Hepatocyte (in vitro differentiated cells): ENCODE results near the gene PIK3C2B. TPM values are rescaled to one million over a fixed set of nuclear protein-coding genes. Genes with fewer than 3 reads are reported as not detected.
A peak's percentile ranks its signal among the peaks of the same experiment; 100 is the strongest.

Source experiments
- DNase-seq: peaks from one replicate; pipeline ENCODE4 v3.0.0-alpha.2; 2016; ENCODE audit warnings: low spot score
- H2AFZ ChIP-seq: fragments of 200-600 bp; sonication (generic); 2 replicates; pipeline ENCODE4 v1.6.0; 2016; ENCODE audit warnings: antibody characterized with exemption, mild to moderate bottlenecking
- H3K27ac ChIP-seq: fragments of 200-600 bp; sonication (generic); 2 replicates; pipeline ENCODE4 v1.5.1; 2016; ENCODE audit warnings: mild to moderate bottlenecking
- H3K27me3 ChIP-seq: fragments of 200-600 bp; sonication (generic); 2 replicates; pipeline ENCODE4 v1.6.1; 2016
- H3K36me3 ChIP-seq: fragments of 200-600 bp; sonication (generic); replicated peaks from 2 replicates; pipeline ENCODE4 v1.5.1; 2016; ENCODE audit warnings: low read depth; ENCODE audit not compliant: insufficient read depth
- H3K4me1 ChIP-seq: fragments of 200-600 bp; sonication (generic); 2 replicates; pipeline ENCODE4 v1.5.1; 2016; ENCODE audit warnings: mild to moderate bottlenecking, moderate library complexity; ENCODE audit not compliant: insufficient read depth
- H3K4me2 ChIP-seq: fragments of 200-600 bp; sonication (generic); 2 replicates; pipeline ENCODE4 v1.6.0; 2016
- H3K4me3 ChIP-seq: fragments of 200-600 bp; sonication (generic); 2 replicates; pipeline ENCODE4 v1.5.1; 2016; ENCODE audit warnings: mild to moderate bottlenecking
- H3K79me2 ChIP-seq: fragments of 200-600 bp; sonication (generic); 2 replicates; pipeline ENCODE4 v1.6.0; 2017; ENCODE audit warnings: mild to moderate bottlenecking
- H3K9me2 ChIP-seq: fragments of 200-600 bp; sonication (generic); replicated peaks from 2 replicates; pipeline ENCODE4 v1.6.0; 2017; ENCODE audit warnings: mild to moderate bottlenecking; ENCODE audit not compliant: insufficient read depth
- H3K9me3 ChIP-seq: fragments of 200-600 bp; sonication (generic); 2 replicates; pipeline ENCODE4 v1.5.1; 2016; ENCODE audit warnings: low read depth, mild to moderate bottlenecking
- H4K20me1 ChIP-seq: fragments of 200-600 bp; sonication (generic); 2 replicates; pipeline ENCODE4 v1.6.0; 2016; ENCODE audit warnings: mild to moderate bottlenecking; ENCODE audit not compliant: insufficient read depth, poor library complexity, severe bottlenecking
- CTCF ChIP-seq: fragments of 200-600 bp; sonication (generic); IDR thresholded peaks from 2 replicates; pipeline ENCODE4 v1.5.1; 2016; ENCODE audit warnings: antibody characterized with exemption, mild to moderate bottlenecking; ENCODE audit not compliant: poor library complexity
- EZH2 ChIP-seq: fragments of 200-600 bp; sonication (generic); IDR thresholded peaks from 2 replicates; pipeline ENCODE4 v1.6.1; 2016; ENCODE audit warnings: antibody characterized with exemption, mild to moderate bottlenecking, borderline replicate concordance
- EZH2phosphoT487 ChIP-seq: fragments of 200-600 bp; sonication (generic); IDR thresholded peaks from one replicate; pipeline ENCODE4 v1.6.1; 2018; ENCODE audit warnings: antibody characterized with exemption, mild to moderate bottlenecking, low read depth, moderate library complexity; ENCODE audit not compliant: unreplicated experiment, severe bottlenecking
- WGBS: methylation state at CpG from one replicate; pipeline ENCODE4 v1.1.6; 2016; ENCODE audit warnings: low lambda C conversion rate; ENCODE audit errors: missing lambda C conversion rate; 5-methylcytosine and 5-hydroxymethylcytosine counted together
- polyA plus RNA-seq: library from polyadenylated mRNA; unstranded; fragments of >200 nt; fragmentation: Nextera tagmentation; extraction: Ambion mirVana; gene quantifications from 2 replicates; pipeline ENCODE4 v1.2.1, GENCODE V29; 2016
- total RNA-seq: library from RNA; depleted of rRNA; stranded (reverse); fragments of >200 nt; gene quantifications from 2 replicates; pipeline ENCODE4 v1.2.3, GENCODE V29; 2014

The PIK3C2B gene
- total and polyA plus RNA-seq, 2 experiments from 2014 or later, result 18.8 to 26.0 TPM

- DNase-seq, result peak; percentile 84
- 56% methylated on average over 11 of the region's 11 CpGs for WGBS
- Histone ChIP-seq H3K27ac (no peak overlapping the region), H2AFZ (no peak overlapping the region), H3K9me3 (no peaks in the 10 kb centered on the region), H3K4me3 (no peak overlapping the region), H3K4me2 (no peak overlapping the region), H3K4me1 (peaks cover 15% of the 10 kb centered on the region), H3K36me3 (no peaks in the 10 kb centered on the region), H3K27me3 (no peaks in the 10 kb centered on the region), H4K20me1 (no peaks in the 10 kb centered on the region), H3K9me2 (no peaks in the 10 kb centered on the region), H3K79me2 (no peaks in the 10 kb centered on the region)
- TF ChIP-seq EZH2, result no peak
- peak; percentile 62 for TF ChIP-seq CTCF
- TF ChIP-seq EZH2phosphoT487, result no peak
Measured at GRCh38 chr1:204446413-204447111, 48.0 kb downstream of the PIK3C2B start.

GRCh38 chr1:204445860-204446412 is 48.7 kb downstream of the PIK3C2B start:
- H4K20me1 ChIP-seq, result no peaks in the 10 kb centered on the region
- H2AFZ ChIP-seq, result no peak overlapping the region
- no peaks in the 10 kb centered on the region for H3K9me2 ChIP-seq
- peaks cover 9% of the 10 kb centered on the region for H3K4me1 ChIP-seq
- no peak overlapping the region for H3K27ac ChIP-seq
- H3K9me3 ChIP-seq, result no peaks in the 10 kb centered on the region
- H3K4me3 ChIP-seq, result no peak overlapping the region
- no peaks in the 10 kb centered on the region for H3K27me3 ChIP-seq
- H3K4me2 ChIP-seq, result no peak overlapping the region
- 65% methylated on average over 11 of the region's 11 CpGs for WGBS
- DNase-seq, result peak; percentile 51
- TF ChIP-seq CTCF (peak; percentile 32), EZH2phosphoT487 (no peak), EZH2 (no peak)
- H3K79me2 ChIP-seq, result no peaks in the 10 kb centered on the region
- no peaks in the 10 kb centered on the region for H3K36me3 ChIP-seq

Other genes with a start within 250 kb of the PIK3C2B start
- gene PLEKHA6, start 134.9 kb downstream of the PIK3C2B start, total RNA-seq, result 14.3 and 31.5 TPM in 2 replicates
- gene PLEKHA6, start 134.9 kb downstream of the PIK3C2B start, polyA plus RNA-seq, result 12.4 and 14.3 TPM in 2 replicates
- gene PPP1R15B, start 83.0 kb downstream of the PIK3C2B start, total RNA-seq, result 66.9 and 77.0 TPM in 2 replicates
- 31.2 and 34.0 TPM in 2 replicates for gene PPP1R15B, start 83.0 kb downstream of the PIK3C2B start, polyA plus RNA-seq
- 42.3 and 47.8 TPM in 2 replicates for gene MDM4, start 21.6 kb upstream of the PIK3C2B start, total RNA-seq
- gene MDM4, start 21.6 kb upstream of the PIK3C2B start, polyA plus RNA-seq, result 15.4 and 22.5 TPM in 2 replicates
- 4.3 and 7.0 TPM in 2 replicates for gene LRRN2, start 190.9 kb upstream of the PIK3C2B start, total RNA-seq
- gene LRRN2, start 190.9 kb upstream of the PIK3C2B start, polyA plus RNA-seq, result 25.5 and 27.9 TPM in 2 replicates